ENCODE results near the gene UNC5B.
A peak's percentile ranks its signal among the peaks of the same experiment; 100 is the strongest.

DNA sequence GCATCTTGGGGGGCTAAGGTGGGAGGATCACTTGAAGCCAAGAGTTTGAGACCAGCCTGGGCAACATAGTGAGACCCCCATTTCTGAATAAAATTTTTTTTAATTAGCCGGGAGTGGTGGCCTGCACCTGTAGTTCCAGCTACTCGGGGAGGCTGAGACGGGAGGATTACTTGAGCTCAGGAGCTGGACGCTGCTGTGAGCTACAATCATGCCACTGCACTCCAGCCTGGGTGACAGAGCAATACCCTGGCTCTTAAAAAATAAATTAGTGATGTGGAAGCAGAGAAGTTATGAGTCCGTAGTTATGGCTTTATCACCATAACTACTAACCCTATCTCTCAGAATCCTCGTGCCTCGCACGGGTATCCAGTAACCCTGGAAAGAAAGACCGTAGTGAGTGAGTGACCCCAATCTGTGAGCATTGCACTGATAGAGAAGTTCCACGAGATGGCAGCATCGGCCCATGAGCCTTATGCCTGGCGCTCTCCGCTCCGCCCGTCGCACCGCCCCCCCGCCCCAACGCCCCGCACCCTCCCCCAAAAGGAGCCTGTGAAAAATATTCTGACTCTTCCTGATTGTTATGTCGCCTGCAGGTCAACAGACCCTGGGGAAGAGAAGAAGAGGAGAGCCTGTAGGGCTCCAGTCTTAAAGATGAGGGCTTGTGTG, 101.8 kb downstream of the UNC5B start:
- TF ChIP-seq, protein P1, sequence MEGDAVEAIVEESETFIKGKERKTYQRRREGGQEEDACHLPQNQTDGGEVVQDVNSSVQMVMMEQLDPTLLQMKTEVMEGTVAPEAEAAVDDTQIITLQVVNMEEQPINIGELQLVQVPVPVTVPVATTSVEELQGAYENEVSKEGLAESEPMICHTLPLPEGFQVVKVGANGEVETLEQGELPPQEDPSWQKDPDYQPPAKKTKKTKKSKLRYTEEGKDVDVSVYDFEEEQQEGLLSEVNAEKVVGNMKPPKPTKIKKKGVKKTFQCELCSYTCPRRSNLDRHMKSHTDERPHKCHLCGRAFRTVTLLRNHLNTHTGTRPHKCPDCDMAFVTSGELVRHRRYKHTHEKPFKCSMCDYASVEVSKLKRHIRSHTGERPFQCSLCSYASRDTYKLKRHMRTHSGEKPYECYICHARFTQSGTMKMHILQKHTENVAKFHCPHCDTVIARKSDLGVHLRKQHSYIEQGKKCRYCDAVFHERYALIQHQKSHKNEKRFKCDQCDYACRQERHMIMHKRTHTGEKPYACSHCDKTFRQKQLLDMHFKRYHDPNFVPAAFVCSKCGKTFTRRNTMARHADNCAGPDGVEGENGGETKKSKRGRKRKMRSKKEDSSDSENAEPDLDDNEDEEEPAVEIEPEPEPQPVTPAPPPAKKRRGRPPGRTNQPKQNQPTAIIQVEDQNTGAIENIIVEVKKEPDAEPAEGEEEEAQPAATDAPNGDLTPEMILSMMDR (IDR thresholded peaks at IDR 0.05; ENCODE audit: poor library complexity), result peak; percentile 93
- TF ChIP-seq EZH2phosphoT487 (IDR thresholded peaks at IDR 0.05; ENCODE audit: low read depth, severe bottlenecking, unreplicated experiment), result no peak
